Measurements from ENCODE around the gene TMEM178A.

DNA sequence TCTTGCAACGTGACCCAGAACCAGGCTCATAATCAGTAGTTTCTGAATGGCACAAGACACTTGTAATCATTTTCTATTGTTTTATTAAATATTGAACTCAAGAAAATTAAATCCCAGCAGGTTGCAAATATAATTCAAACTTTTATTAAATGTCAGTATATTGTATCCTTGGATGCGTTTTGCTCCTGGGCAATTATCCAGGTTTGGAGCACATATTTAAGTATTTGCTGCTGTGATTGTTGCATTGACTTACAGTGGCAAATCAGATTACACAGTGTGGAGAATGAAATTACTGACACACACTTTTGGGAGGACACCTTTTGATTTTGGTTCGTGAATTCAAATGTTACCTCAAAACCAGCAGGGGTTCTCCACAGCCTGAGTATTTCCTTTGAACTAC, 27.1 kb upstream of the TMEM178A start:
- TF ChIP-seq, protein P1, sequence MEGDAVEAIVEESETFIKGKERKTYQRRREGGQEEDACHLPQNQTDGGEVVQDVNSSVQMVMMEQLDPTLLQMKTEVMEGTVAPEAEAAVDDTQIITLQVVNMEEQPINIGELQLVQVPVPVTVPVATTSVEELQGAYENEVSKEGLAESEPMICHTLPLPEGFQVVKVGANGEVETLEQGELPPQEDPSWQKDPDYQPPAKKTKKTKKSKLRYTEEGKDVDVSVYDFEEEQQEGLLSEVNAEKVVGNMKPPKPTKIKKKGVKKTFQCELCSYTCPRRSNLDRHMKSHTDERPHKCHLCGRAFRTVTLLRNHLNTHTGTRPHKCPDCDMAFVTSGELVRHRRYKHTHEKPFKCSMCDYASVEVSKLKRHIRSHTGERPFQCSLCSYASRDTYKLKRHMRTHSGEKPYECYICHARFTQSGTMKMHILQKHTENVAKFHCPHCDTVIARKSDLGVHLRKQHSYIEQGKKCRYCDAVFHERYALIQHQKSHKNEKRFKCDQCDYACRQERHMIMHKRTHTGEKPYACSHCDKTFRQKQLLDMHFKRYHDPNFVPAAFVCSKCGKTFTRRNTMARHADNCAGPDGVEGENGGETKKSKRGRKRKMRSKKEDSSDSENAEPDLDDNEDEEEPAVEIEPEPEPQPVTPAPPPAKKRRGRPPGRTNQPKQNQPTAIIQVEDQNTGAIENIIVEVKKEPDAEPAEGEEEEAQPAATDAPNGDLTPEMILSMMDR (IDR thresholded peaks at IDR 0.05; ENCODE audit: control extremely low read depth in 1 of 3, insufficient read depth in 1 of 3, low read depth in 1 of 3, low read length in 3 of 3): no peak
- TF ChIP-seq RAD21 (IDR thresholded peaks at IDR 0.05 in 1 of 2, conservative IDR thresholded peaks at IDR 0.05 in 1 of 2; ENCODE audit: low read depth in 2 of 2, low read length in 2 of 2): no peak
- no peak for TF ChIP-seq SRF (IDR thresholded peaks at IDR 0.05; ENCODE audit: low read depth, low read length)
- no peak for TF ChIP-seq YY1 (IDR thresholded peaks at IDR 0.05; ENCODE audit: low read depth, low read length)
- no peak for TF ChIP-seq KDM1A (IDR thresholded peaks at IDR 0.05; ENCODE audit: borderline replicate concordance, low read length)
- TF ChIP-seq, protein P2, sequence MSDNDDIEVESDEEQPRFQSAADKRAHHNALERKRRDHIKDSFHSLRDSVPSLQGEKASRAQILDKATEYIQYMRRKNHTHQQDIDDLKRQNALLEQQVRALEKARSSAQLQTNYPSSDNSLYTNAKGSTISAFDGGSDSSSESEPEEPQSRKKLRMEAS (IDR thresholded peaks at IDR 0.05): no peak
- no peak for TF ChIP-seq JUN (IDR thresholded peaks at IDR 0.05; ENCODE audit: low read depth, low read length)
- TF ChIP-seq CBX8 (IDR thresholded peaks at IDR 0.05; ENCODE audit: borderline replicate concordance, low read depth, low read length): no peak

Measured in H1 (cell line).